Thoracic aorta (tissue), 2 donors: Measurements from ENCODE around the gene ZDHHC3. TPM values are rescaled to one million over a fixed set of nuclear protein-coding genes. Genes with fewer than 3 reads are reported as not detected.

Experiments used
- ATAC-seq: fragments of 150-250 bp; one replicate; pipeline ENCODE4 v1.8.0; 2017; ENCODE audit warnings: low read depth; ENCODE audit not compliant: insufficient number of reproducible peaks, low FRiP score
- DNase-seq: peaks from one replicate; pipeline ENCODE4 v3.0.0-alpha.2; 2020; ENCODE audit warnings: low spot score
- H3K27ac ChIP-seq, 2 donors: fragments of 200-600 bp; sonication (generic); 1 replicate in 1 of 2; 2 replicates in 1 of 2; pipeline ENCODE4 v1.5.1; 2016; ENCODE audit warnings: mild to moderate bottlenecking in 2 of 2, moderate library complexity in 2 of 2
- H3K27me3 ChIP-seq: fragments of 200-600 bp; sonication (generic); replicated peaks from 2 replicates; pipeline ENCODE4 v1.6.0; 2016; ENCODE audit warnings: mild to moderate bottlenecking; ENCODE audit not compliant: insufficient read depth
- H3K36me3 ChIP-seq: fragments of 200-600 bp; sonication (generic); one replicate; pipeline ENCODE4 v1.5.1; 2016
- H3K4me1 ChIP-seq, 2 donors: fragments of 200-600 bp; sonication (generic); 1 replicate in 1 of 2; 2 replicates in 1 of 2; pipeline versions ENCODE4 v1.5.1 to v1.6.0; 2016; ENCODE audit warnings: low read depth in 2 of 2, mild to moderate bottlenecking in 1 of 2; ENCODE audit not compliant: control insufficient read depth in 1 of 2
- H3K4me3 ChIP-seq: fragments of 200-600 bp; sonication (generic); 2 replicates; pipeline ENCODE4 v1.5.1; 2016; ENCODE audit warnings: mild to moderate bottlenecking
- H3K9me3 ChIP-seq: fragments of 200-600 bp; sonication (generic); 2 replicates; pipeline ENCODE4 v1.5.1; 2016
- total RNA-seq, 2 donors: library from RNA; depleted of rRNA; stranded (reverse); fragments of >200 nt; gene quantifications; one replicate each; pipeline versions ENCODE4 v1.1.0 to v1.2.3, GENCODE V29; 2016
- TF ChIP-seq, protein P1 (sequence below): fragments of 200-600 bp; sonication (generic); IDR thresholded peaks from one replicate; pipeline ENCODE4 v1.5.1; 2019; ENCODE audit warnings: antibody characterized with exemption

Gene ZDHHC3
- total RNA-seq, 2 donors from 2014 or later = 70.8 to 72.3 TPM

DNA sequence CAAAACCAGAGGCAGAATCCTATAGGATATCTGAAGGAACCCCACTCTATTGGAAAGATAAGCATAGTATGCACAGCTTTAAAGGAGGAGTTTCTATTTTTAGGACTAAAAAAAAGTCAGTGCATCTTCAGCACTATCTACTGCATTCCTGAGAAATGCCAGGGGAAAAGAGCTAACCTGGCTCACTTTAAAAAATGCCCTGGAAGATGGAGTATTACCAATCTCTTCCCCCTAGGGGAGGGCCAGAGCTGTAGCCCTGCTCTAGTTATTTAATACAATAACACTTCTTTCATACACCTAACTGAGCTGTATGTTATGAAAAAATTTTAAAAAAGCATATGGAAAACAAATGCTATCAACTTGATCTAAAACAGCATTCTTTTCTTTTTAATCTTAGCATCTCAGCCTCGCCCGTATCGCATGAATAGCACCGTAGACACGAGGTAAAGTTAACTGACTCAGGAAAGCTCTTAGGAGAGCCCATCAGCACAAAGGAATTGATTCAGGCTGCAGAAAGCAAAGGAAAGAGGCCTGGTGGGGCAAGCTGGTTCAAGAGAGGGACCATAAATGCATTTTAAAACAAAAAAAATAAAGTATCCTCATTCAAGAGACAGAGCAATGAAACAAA lies 51.4 kb downstream of the ZDHHC3 start:
- no peak for DNase-seq
- no peak overlapping the region for H3K27ac ChIP-seq
- H3K27me3 ChIP-seq = no peaks in the 10 kb centered on the region
- H3K9me3 ChIP-seq = no peaks in the 10 kb centered on the region
- H3K4me1 ChIP-seq = no peaks in the 10 kb centered on the region
- ATAC-seq = no peak
- peaks cover 26% of the 10 kb centered on the region for H3K36me3 ChIP-seq
- TF ChIP-seq, protein P1, sequence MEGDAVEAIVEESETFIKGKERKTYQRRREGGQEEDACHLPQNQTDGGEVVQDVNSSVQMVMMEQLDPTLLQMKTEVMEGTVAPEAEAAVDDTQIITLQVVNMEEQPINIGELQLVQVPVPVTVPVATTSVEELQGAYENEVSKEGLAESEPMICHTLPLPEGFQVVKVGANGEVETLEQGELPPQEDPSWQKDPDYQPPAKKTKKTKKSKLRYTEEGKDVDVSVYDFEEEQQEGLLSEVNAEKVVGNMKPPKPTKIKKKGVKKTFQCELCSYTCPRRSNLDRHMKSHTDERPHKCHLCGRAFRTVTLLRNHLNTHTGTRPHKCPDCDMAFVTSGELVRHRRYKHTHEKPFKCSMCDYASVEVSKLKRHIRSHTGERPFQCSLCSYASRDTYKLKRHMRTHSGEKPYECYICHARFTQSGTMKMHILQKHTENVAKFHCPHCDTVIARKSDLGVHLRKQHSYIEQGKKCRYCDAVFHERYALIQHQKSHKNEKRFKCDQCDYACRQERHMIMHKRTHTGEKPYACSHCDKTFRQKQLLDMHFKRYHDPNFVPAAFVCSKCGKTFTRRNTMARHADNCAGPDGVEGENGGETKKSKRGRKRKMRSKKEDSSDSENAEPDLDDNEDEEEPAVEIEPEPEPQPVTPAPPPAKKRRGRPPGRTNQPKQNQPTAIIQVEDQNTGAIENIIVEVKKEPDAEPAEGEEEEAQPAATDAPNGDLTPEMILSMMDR = no peak
- H3K4me3 ChIP-seq = no peak overlapping the region

DNA sequence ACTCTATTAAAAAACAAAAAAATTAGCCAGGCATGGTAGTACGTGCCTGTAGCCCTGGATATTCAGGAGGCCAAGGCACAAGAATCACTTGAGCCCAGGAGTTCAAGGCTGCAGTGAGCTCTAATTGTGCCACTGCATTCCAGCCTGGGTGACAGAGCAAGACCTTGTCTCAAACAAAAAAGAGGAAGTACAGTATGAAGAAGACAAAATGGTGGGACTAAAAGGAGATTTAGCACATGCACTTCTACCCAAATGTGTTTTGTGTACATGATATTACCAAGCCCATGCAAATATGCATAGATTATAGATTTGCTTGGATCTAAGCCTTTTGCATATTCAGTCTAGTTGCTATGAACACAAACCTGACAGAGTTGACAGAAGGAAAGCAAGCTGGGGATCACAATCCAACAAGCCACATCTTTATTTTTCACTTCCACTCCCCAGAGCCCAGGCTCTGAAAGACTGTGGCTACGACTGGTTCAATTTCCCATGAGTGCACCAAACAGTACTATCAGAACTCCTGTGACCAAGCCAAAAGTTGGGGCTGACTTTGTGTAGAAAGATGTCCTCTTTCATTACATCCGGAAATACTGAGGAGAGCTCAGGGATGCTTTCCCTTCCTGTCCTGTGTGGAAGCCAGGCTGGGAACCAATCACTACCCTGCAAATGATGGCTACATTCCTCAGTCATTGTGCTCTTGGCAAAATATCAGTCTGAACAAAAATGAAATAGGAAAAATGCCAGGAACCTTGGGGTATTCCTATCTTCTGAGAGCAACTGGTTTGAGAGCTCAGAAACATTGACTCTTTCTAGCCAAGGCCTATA lies 52.1 kb downstream of the ZDHHC3 start:
- Histone ChIP-seq H3K36me3 (peaks cover 19% of the 10 kb centered on the region), H3K9me3 (no peaks in the 10 kb centered on the region), H3K4me1 (no peaks in the 10 kb centered on the region), H3K27ac (no peak overlapping the region), H3K27me3 (no peaks in the 10 kb centered on the region), H3K4me3 (no peak overlapping the region)
- ATAC-seq = no peak
- no peak for DNase-seq
- TF ChIP-seq, protein P1 = no peak

DNA sequence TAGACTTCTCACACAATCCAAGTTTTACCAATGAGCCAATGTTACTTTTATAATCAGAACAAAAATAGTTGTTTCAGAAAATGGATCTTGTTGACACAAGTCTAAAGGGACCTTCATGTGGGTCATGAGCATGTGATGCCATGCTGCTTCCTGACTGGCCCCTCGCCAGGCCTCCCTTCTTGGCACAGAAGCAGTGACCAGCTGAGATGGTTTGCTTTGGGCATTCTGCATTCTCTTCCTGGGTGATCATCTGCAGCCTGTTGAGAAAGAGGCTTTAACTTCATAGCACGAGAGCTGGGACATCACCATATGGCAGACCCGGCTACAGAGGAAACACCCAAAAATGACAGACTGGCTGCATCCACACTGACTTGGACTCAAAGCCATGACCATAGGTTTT lies 55.9 kb downstream of the ZDHHC3 start:
- Histone ChIP-seq H3K4me3 (no peak overlapping the region), H3K27me3 (no peaks in the 10 kb centered on the region), H3K36me3 (peaks cover 8% of the 10 kb centered on the region), H3K27ac (no peak overlapping the region), H3K9me3 (no peaks in the 10 kb centered on the region), H3K4me1 (no peaks in the 10 kb centered on the region)
- TF ChIP-seq, protein P1 = no peak
- DNase-seq = no peak
- no peak for ATAC-seq

DNA sequence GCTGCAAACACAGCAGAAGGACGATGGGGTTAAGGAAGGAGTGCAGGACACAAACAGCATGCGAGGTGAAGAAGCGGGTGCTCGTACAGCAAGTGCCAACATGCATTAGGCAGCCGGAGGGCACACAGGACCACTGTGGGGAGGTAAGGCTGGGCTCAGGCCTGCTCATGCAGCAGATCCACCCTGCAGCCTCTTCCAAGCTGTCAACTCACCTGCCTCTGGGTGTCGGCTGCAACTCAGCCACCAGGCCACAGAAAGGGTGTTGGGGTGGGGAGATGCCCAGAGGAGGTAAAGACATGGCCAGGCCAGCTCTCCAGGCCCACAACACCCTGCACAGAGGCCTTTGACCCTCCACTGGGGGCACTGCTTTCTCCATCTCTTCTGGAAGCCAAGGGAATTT lies 57.4 kb downstream of the ZDHHC3 start:
- DNase-seq (no peak), ATAC-seq (no peak)
- Histone ChIP-seq H3K9me3 (no peaks in the 10 kb centered on the region), H3K36me3 (peaks cover 8% of the 10 kb centered on the region), H3K27ac (no peak overlapping the region), H3K4me3 (no peak overlapping the region), H3K27me3 (no peaks in the 10 kb centered on the region), H3K4me1 (no peaks in the 10 kb centered on the region)
- TF ChIP-seq, protein P1 = no peak

DNA sequence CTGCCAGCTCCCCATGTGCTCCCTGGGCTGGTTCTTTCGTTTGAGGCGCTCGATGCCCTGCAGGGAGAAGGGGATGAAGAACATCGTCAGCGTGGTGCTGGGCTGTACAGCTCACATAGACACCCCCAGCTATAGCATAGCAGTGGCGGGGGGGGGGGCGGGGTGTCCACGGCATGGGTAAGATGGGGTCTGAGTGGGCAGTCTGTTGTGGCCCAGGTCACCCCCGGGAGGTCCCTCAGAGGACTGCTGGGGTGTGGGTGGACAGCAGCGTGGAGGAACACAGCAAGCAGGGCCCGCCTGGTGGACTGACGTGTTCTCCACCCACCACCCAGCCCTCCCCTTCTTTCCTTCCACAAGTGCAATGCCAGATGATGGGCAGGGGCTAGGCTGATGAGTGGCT lies 57.9 kb downstream of the ZDHHC3 start:
- DNase-seq (no peak), ATAC-seq (no peak)
- no peak overlapping the region for H3K27ac ChIP-seq
- no peaks in the 10 kb centered on the region for H3K9me3 ChIP-seq
- TF ChIP-seq, protein P1 = no peak
- peaks cover 8% of the 10 kb centered on the region for H3K36me3 ChIP-seq
- H3K4me3 ChIP-seq = no peak overlapping the region
- H3K4me1 ChIP-seq = no peaks in the 10 kb centered on the region
- H3K27me3 ChIP-seq = no peaks in the 10 kb centered on the region
